GM19193 (cell line): Measurements from ENCODE around the gene RSBN1L.

ENCODE experiments used
- POLR2A ChIP-seq: IDR thresholded peaks from 4 replicates; pipeline ENCODE4 v1.6.1; 2011; ENCODE audit not compliant: insufficient read depth, insufficient read length; ENCODE audit errors: extremely low read depth

Gene RSBN1L

GRCh38 chr7:77783111-77783510 is 86.9 kb downstream of the RSBN1L start:
- no peak for TF ChIP-seq POLR2A

DNA sequence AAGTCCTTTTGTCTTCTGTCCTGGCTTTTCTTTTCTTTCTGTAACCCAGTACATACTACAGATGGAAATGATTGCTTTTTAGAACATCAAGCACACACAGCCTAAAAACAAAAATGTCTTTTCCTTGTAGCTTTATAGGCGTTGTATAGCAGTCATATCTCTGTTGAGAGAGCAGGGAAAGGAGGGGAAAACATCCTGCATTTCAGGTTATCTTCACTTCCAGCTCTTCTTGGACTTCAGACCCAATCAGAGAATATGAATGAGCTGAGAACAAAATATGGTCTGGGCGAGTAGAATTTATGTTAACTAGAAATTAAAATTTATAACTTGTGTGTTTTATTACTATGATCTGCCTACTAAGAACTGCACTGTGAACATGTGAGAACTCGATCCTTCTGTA is 87.3 kb downstream of the RSBN1L start:
- TF ChIP-seq POLR2A = no peak

- no peak for TF ChIP-seq POLR2A
These were observed 89.8 kb downstream of the RSBN1L start for GRCh38 chr7:77786018-77786417.

DNA sequence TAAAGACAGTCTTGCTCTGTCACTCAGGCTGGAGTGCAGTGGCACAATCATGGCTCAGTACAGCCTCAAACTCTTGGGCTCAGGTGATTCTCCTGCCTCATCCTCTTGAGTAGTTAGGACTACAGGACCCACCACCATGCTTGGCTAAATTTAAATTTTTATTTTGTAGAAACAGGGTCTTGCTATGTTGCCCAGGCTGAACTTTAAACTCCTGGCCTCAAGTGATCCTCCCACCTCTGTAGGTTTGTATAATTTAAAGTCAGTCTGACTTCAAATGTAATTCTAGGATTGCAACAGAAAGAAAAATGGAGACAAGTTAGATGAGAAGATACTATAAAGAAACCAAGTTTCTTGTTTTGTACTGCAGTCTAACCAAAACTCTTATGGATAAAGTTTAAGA is 90.5 kb downstream of the RSBN1L start:
- no peak for TF ChIP-seq POLR2A

DNA sequence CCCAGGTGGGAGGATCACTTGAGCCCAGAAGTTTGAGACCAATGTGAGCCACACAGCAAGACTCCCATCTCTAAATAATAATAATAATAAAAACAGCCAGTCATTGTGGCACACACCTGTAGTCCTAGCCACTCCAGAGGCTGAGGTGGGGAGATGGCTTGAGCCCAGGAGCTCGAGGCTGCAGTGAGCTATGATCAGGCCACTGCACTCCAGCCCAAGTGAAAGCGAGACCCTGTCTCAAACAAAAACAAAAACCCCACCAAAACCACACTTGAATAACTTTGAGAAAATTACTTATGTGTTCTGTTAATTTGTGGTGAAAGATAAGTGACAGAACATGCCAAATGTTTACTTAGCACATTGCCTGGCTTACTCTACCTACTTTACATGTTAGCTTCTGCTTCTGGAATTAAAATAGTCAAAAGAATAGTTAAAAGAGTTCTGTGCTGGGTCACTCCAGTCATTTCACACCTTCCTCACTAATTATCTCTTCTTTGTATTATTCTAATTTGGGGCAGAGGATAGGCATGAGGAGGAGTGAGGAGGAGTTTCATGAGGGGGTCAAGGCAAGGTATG is 92.2 kb downstream of the RSBN1L start:
- TF ChIP-seq POLR2A = no peak

DNA sequence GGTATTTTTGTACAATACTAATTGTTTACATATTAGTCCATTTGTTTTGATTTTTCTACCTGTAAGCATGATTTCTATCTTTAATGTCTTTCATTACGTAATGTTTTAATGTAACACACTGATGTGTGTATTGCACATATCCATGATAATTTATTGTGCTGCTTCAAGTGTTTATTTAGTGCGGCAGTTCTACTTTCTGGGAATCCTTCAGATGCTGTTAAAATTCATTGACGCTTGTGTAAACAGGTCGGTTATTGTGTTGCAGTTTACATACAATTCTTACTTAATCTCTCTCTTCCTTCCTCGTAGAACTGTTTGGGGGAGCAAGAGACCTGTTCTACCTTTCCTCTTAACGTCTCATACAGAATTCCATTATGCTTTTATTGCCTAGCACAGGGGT is 95.1 kb downstream of the RSBN1L start:
- no peak for TF ChIP-seq POLR2A

GRCh38 chr7:77791956-77792355 is 95.7 kb downstream of the RSBN1L start:
- no peak for TF ChIP-seq POLR2A

GRCh38 chr7:77794000-77794399 is 97.7 kb downstream of the RSBN1L start:
- no peak for TF ChIP-seq POLR2A

DNA sequence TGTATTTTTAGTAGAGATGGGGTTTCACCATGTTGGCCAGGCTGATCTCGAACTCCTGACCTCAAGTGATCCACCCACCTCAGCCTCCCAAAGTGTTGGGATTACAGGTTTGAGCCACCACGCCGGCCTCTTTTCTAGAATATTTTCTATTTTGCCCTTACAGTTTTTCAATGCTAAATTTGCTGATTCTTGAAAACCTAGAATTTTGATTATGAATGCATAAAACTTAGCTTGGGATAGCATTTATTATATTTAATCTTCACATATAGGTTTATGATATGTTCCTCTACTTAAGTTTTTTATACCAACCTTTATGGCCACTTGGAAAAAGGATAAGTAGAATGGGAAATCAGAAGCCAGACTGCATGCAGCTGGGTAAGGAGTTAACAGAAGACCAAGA is 99.8 kb downstream of the RSBN1L start:
- TF ChIP-seq POLR2A = no peak

GRCh38 chr7:77796960-77797359 is 100.7 kb downstream of the RSBN1L start:
- TF ChIP-seq POLR2A = no peak

DNA sequence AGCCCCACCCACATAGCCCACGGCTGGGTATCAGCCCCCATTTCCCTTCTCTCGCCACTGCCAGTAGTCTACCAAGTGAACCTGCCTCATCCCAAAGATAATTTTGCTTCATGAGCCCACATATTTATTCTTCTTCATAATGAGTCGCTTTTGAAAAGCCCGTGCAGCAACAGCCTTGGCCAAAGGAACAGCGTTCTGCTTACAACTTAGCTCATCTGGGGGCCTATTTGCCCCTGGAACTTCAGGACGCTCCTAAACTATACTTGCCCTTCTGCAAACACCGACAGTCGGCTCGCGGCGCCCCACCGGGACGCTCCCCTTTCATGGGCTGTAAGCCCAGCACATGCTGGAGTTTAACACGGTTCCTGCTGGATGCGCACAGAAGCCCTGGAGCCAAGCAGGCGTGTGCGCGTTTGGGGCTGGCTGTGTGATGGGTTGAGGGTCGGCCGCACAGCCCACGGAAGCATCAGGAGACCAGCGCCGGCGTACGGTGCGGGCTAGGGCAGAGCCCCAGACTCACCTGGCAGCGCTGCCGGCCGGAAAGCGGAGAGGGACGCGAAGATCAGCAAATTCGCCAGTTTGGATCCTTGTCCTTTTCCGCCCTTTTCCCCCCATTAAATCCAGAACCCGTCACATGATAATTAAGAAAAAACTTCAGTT is 101.6 kb downstream of the RSBN1L start:
- TF ChIP-seq POLR2A = peak; percentile 42

- peak; percentile 61 for TF ChIP-seq POLR2A
These were observed 102.3 kb downstream of the RSBN1L start, which contains the start of the genes PHTF2 and TMEM60 for GRCh38 chr7:77798394-77799077. Gene PHTF2, plus strand, starts transcription at chr7:77798773. Gene TMEM60, minus strand, starts transcription at chr7:77798434. Its CDS starts 4,061 bp downstream, at chr7:77794373.

GRCh38 chr7:77799078-77799964 is 103.1 kb downstream of the RSBN1L start:
- TF ChIP-seq POLR2A = no peak

GRCh38 chr7:77800158-77800557 is 103.9 kb downstream of the RSBN1L start:
- no peak for TF ChIP-seq POLR2A

- TF ChIP-seq POLR2A = no peak
These were observed 104.5 kb downstream of the RSBN1L start for GRCh38 chr7:77800730-77801129.
